NCI-H1417 treated with DMSO at 0.1 percent for 48 hours (cell line): ENCODE results near the gene ABHD3.
"Not testable (repeated sequence)": the region's sequence is repeated elsewhere in the genome, so short reads cannot be mapped to it uniquely, and the experiment has no call there.

ENCODE experiments used
- DNase-seq: peaks from one replicate; lab custom pipeline; 2025; lab: John Stamatoyannopoulos, UW

ABHD3 gene

GRCh38 chr18:21703241-21703820 lies 1.2 kb downstream of the ABHD3 start:
- DNase-seq: no peak

GRCh38 chr18:21702602-21703001 lies 2.0 kb downstream of the ABHD3 start:
- no peak for DNase-seq

GRCh38 chr18:21701621-21702020 lies 3.0 kb downstream of the ABHD3 start:
- DNase-seq: no peak

- DNase-seq: no peak
Measured at GRCh38 chr18:21700528-21701075, 4.0 kb downstream of the ABHD3 start.

- DNase-seq: no peak
Measured at GRCh38 chr18:21693322-21693721, 11.3 kb downstream of the ABHD3 start.

GRCh38 chr18:21689736-21690135 lies 14.8 kb downstream of the ABHD3 start:
- DNase-seq: no peak

GRCh38 chr18:21686282-21687105 lies 18.1 kb downstream of the ABHD3 start:
- no peak for DNase-seq

- DNase-seq: not testable (repeated sequence)
Measured at GRCh38 chr18:21685556-21685981, 19.0 kb downstream of the ABHD3 start.

- no peak for DNase-seq
Measured at GRCh38 chr18:21684731-21685130, 19.8 kb downstream of the ABHD3 start.

- no peak for DNase-seq
Measured at GRCh38 chr18:21682371-21683051, 22.1 kb downstream of the ABHD3 start.

GRCh38 chr18:21680161-21680560 lies 24.4 kb downstream of the ABHD3 start:
- no peak for DNase-seq

- DNase-seq: no peak
Measured at GRCh38 chr18:21678859-21679258, 25.7 kb downstream of the ABHD3 start.

- not testable (repeated sequence) for DNase-seq
Measured at GRCh38 chr18:21675354-21675753, 29.2 kb downstream of the ABHD3 start.

GRCh38 chr18:21672521-21673267 lies 31.9 kb downstream of the ABHD3 start:
- no peak for DNase-seq

GRCh38 chr18:21669736-21670285 lies 34.8 kb downstream of the ABHD3 start:
- no peak for DNase-seq

GRCh38 chr18:21664069-21664468 lies 40.5 kb downstream of the ABHD3 start:
- no peak for DNase-seq

GRCh38 chr18:21663578-21663977 lies 41.0 kb downstream of the ABHD3 start:
- DNase-seq: no peak

- DNase-seq: no peak
Measured at GRCh38 chr18:21662581-21662980, 42.0 kb downstream of the ABHD3 start.

GRCh38 chr18:21660078-21660477 lies 44.5 kb downstream of the ABHD3 start:
- no peak for DNase-seq

- DNase-seq: no peak
Measured at GRCh38 chr18:21656402-21656801, 48.2 kb downstream of the ABHD3 start.

- DNase-seq: no peak
Measured at GRCh38 chr18:21653361-21653760, 51.2 kb downstream of the ABHD3 start.

GRCh38 chr18:21652073-21652472 lies 52.5 kb downstream of the ABHD3 start:
- DNase-seq: no peak
